BLaER1 (cell line): ENCODE data around the gene TAF12.
"Not testable (repeated sequence)": the region's sequence is repeated elsewhere in the genome, so short reads cannot be mapped to it uniquely, and the experiment has no call there.

ENCODE experiments used
- H3K27ac ChIP-seq: shearing (Covaris generic); formaldehyde crosslinking; 2 replicates; pipeline ENCODE4 v1.8.1; 2022
- H3K27me3 ChIP-seq: shearing (Covaris generic); formaldehyde crosslinking; 2 replicates; pipeline ENCODE4 v1.8.1; 2022
- H3K36me3 ChIP-seq: shearing (Covaris generic); formaldehyde crosslinking; 2 replicates; pipeline ENCODE4 v1.8.1; 2022
- H3K4me1 ChIP-seq: shearing (Covaris generic); formaldehyde crosslinking; 2 replicates; pipeline ENCODE4 v1.8.1; 2022
- H3K4me2 ChIP-seq: shearing (Covaris generic); formaldehyde crosslinking; 2 replicates; pipeline ENCODE4 v1.8.1; 2022
- H3K4me3 ChIP-seq: shearing (Covaris generic); formaldehyde crosslinking; 2 replicates; pipeline ENCODE4 v1.8.1; 2022
- H3K9ac ChIP-seq: shearing (Covaris generic); formaldehyde crosslinking; 2 replicates; pipeline ENCODE4 v1.8.1; 2022
- H3K9me3 ChIP-seq: shearing (Covaris generic); formaldehyde crosslinking; 2 replicates; pipeline ENCODE4 v1.8.1; 2022
- H4K20me1 ChIP-seq: shearing (Covaris generic); formaldehyde crosslinking; 2 replicates; pipeline ENCODE4 v1.8.1; 2022
- Cebpa-rat ChIP-seq: shearing (Covaris generic); IDR thresholded peaks from 2 replicates; pipeline ENCODE4 v1.8.1; 2022

Gene TAF12, protein sequence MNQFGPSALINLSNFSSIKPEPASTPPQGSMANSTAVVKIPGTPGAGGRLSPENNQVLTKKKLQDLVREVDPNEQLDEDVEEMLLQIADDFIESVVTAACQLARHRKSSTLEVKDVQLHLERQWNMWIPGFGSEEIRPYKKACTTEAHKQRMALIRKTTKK

DNA sequence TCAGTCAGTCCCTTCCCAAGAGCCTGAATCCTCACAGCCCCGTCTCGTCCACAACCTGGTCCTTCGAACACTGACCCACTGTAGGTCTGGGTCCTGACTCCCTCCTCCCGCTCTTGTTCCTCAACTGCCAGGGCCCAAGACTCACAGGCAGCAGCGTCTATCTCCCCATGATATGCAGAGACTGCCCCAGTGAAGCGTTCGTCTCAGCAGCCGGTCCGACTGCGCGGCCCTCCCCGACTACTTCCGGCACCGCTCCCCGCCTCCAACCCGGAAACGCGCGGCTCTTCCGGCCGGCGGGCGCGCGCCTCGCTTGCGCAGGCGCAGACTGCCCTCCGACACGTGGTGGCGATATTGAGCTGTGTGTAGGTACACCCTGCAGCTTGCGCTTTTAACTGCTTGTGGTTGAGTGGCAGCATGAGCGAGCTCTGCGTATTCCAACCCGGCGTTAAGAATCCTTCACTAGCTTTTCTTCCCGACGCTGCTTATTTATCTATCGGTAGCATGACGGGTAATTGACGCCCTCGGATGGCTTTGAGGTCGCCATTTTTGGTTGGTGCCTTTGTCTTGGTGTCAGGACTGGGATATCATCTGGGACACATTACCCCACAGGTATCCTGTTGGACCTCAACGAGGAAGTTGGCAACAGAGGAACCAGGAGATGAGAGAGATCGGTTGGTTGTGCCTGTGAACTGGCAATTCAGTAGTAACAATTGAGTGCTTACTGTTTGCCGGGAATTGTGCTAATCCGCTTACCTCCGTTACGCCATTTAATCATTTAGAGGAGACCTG lies at the start of gene TAF12:
TSS of gene TAF12 (minus strand) at position 221 of the 789 bp plus-strand sequence. CDS start 20,986 bp downstream, outside the sequence.
- H3K4me3 ChIP-seq, result peak within 1 kb of the TSS; percentile 80
- H3K4me2 ChIP-seq, result peak within 1 kb of the TSS; percentile 92

DNA sequence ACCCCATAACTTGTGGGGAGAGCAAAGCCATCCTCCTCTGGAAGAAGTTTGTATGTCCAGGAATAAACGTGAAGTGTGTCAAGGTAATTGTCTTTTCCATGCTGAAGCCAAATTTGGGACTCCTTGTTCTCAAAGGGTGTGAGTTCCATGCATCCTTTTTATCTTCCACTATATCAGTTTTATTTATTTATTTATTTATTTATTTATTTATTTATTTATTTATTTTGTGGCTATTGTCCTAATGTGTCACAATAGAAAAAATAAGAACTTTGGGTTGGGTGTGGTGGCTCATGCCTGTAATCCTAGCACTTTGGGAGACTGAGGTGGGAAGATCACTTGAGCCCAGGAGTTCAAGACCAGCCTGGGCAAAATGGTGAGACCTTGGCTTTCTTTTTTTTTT lies 48.8 kb upstream of the TAF12 start:
- H3K27ac ChIP-seq, H3K4me3 ChIP-seq, H3K4me2 ChIP-seq, H4K20me1 ChIP-seq, H3K9me3 ChIP-seq, H3K4me1 ChIP-seq, H3K9ac ChIP-seq, H3K27me3 ChIP-seq: not testable (repeated sequence)
- H3K36me3 ChIP-seq, result peaks cover 80% of the 10 kb centered on the region

More for the DNA sequence above, at the start of gene TAF12:
- Histone ChIP-seq H3K36me3 (no peaks in the 10 kb centered on the region), H4K20me1 (no peaks in the 10 kb centered on the region), H3K27me3 (no peaks in the 10 kb centered on the region), H3K4me1 (peaks cover 45% of the 10 kb centered on the region), H3K27ac (peak within 1 kb of the TSS; percentile 96), H3K9ac (peak within 1 kb of the TSS; percentile 95), H3K9me3 (no peaks in the 10 kb centered on the region)
- TF ChIP-seq Cebpa-rat, result no peak

DNA sequence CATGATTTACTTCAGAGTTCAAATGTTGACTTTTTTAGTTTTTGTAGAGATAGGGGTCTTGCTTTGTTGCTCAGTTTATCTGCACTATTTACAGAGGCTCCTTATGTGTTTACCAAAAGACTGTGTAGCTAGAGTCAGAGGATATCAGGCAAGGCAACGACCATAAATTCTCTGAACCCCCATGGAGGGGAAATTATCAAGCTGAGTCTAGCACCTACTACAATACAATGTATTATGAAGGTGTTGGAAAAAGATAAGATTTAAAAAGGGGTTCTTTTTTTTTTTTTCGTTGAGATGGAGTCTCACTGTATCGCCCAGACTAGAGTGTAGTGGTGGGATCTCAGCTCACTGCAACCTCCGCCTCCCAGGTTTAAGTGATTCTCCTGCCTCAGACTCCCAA lies 42.1 kb upstream of the TAF12 start:
- H3K4me3 ChIP-seq, result no peak overlapping the region
- H3K36me3 ChIP-seq, result peaks cover 87% of the 10 kb centered on the region
- no peak overlapping the region for H3K9ac ChIP-seq
- H3K4me2 ChIP-seq, result no peak overlapping the region
- no peaks in the 10 kb centered on the region for H3K9me3 ChIP-seq
- 0 out of 2 replicates have a peak, but pooled peaks cover 16% of the 10 kb centered on the region for H4K20me1 ChIP-seq
- no peak for TF ChIP-seq Cebpa-rat
- H3K27ac ChIP-seq, result no peak overlapping the region
- peaks cover 24% of the 10 kb centered on the region for H3K4me1 ChIP-seq
- no peaks in the 10 kb centered on the region for H3K27me3 ChIP-seq

DNA sequence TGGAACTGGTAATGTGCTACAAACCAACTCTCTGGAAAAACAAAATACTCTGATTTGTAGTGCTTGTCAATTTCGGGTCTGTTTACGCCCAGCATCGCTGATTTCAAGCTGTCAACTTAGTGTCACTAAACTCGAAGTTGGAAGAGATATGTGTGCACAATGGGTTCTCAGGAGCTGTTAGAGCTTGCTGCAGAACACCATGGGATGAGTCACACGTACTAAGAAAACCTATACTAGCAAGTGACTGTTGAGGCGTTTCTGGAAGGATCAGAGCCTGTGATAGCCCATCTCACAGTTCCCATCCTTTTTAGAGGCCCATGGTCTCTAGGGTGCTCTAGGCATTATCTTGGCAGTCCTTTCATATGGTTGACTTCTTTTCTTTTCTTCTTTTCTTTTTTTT lies 40.0 kb upstream of the TAF12 start:
- TF ChIP-seq Cebpa-rat, result no peak
- Histone ChIP-seq H3K27ac (no peak overlapping the region), H3K9me3 (no peaks in the 10 kb centered on the region), H3K9ac (no peak overlapping the region), H3K27me3 (no peaks in the 10 kb centered on the region), H4K20me1 (0 out of 2 replicates have a peak, but pooled peaks cover 16% of the 10 kb centered on the region), H3K4me1 (peaks cover 24% of the 10 kb centered on the region), H3K4me2 (peak overlapping the region; percentile 44; the same call in 1 of the 2 replicates), H3K36me3 (peaks cover 73% of the 10 kb centered on the region), H3K4me3 (no peak overlapping the region)

DNA sequence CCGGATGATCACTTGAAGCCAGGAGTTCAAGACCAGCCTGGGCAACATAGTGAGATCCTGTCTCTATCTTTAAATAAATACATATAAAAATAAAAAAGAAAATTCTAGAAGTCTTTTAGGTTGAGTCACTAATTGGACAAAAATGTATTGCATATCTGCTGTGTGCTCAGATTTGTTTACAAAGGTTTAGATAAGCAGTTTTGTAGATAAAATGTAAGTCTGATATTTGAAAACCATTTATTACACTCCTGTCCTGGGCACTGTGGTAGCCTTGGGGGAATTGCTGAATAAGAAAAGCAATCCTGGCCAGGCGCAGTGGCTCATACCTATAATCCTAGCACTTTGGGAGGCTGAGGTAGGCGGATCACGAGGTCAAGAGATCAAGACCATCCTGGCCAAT lies 37.3 kb upstream of the TAF12 start:
- H3K27me3 ChIP-seq, result no peaks in the 10 kb centered on the region
- peaks cover 24% of the 10 kb centered on the region for H3K4me1 ChIP-seq
- H3K4me3 ChIP-seq, result no peak overlapping the region
- H4K20me1 ChIP-seq, result 0 out of 2 replicates have a peak, but pooled peaks cover 16% of the 10 kb centered on the region
- no peak overlapping the region for H3K27ac ChIP-seq
- no peak overlapping the region for H3K9ac ChIP-seq
- TF ChIP-seq Cebpa-rat, result no peak
- H3K36me3 ChIP-seq, result peaks cover 53% of the 10 kb centered on the region
- no peaks in the 10 kb centered on the region for H3K9me3 ChIP-seq
- no peak overlapping the region for H3K4me2 ChIP-seq

DNA sequence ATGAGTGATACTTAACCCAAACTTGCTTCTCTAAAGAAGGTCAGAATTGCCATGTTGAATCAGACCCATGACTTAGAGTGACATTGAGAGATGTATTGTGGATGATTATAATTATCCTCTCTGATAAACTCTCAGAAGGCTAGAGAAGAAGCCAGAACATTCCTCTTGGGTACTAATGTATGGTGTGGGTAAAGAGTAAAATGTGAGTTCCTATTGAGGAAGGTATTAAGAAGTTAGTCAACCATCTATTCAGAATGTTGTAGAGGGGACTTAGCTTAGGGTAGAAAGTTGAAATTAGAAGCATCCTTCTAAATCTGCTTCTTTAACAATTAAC lies 33.0 kb upstream of the TAF12 start:
- no peak overlapping the region for H3K9ac ChIP-seq
- peaks cover 4% of the 10 kb centered on the region; the same call in 1 of the 2 replicates for H3K4me1 ChIP-seq
- H3K27ac ChIP-seq, result no peak overlapping the region
- H3K9me3 ChIP-seq, result no peaks in the 10 kb centered on the region
- H3K36me3 ChIP-seq, result peaks cover 26% of the 10 kb centered on the region
- no peaks in the 10 kb centered on the region for H3K27me3 ChIP-seq
- no peak overlapping the region for H3K4me3 ChIP-seq
- H4K20me1 ChIP-seq, result no peaks in the 10 kb centered on the region
- no peak for TF ChIP-seq Cebpa-rat
- H3K4me2 ChIP-seq, result no peak overlapping the region

DNA sequence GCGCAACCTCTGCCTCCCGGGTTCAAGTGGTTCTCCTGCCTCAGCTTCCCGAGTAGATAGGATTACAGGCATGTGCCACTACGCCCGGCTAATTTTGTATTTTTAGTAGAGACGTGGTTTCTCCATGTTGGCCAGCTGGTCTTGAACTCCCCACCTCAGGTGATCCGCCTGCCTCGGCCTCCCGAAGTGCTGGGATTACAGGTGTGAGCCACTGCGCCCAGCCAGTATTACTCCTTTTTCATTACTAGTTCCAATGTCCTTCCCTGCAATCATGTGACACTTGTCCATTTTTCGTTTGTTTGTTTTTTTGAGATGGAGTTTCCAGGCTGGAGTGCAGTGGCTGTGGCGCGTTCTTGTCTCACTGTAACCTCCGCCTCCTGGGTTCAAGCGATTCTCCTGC lies 30.1 kb upstream of the TAF12 start:
- H4K20me1 ChIP-seq, H3K9me3 ChIP-seq, H3K27me3 ChIP-seq, H3K4me2 ChIP-seq, H3K27ac ChIP-seq, H3K9ac ChIP-seq, H3K4me3 ChIP-seq: not testable (repeated sequence)
- peaks cover 15% of the 10 kb centered on the region for H3K36me3 ChIP-seq
- peaks cover 11% of the 10 kb centered on the region for H3K4me1 ChIP-seq

DNA sequence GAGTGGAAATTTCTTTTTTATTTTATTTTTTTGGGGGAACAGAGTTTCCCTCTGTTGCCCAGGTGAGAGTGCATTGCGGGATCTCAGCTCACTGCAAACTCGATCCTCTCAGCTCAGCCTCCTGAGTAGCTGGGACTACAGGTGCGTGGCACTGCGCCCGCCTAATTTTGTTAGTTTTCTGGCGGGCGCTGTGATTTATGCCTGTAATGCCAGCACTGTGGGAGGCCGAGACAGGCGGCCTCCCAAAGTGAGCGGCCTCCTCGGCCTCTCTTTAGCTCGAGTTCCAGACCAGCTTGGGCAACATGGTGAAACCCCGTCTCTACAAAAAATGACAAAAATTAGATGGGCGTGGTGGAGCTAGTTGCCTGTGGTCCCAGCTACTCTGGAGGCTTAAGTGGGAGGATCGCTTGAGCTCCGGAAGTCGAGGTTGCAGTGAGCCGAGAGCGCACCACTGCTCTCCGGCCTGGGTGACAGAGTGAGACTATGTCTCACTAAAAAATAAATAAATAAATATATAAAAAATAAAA lies 28.4 kb upstream of the TAF12 start:
- no peak for TF ChIP-seq Cebpa-rat
- Histone ChIP-seq H3K9ac (no peak overlapping the region), H3K27ac (no peak overlapping the region), H4K20me1 (no peaks in the 10 kb centered on the region), H3K36me3 (peaks cover 15% of the 10 kb centered on the region), H3K27me3 (no peaks in the 10 kb centered on the region), H3K9me3 (no peaks in the 10 kb centered on the region), H3K4me1 (peaks cover 25% of the 10 kb centered on the region), H3K4me3 (no peak overlapping the region), H3K4me2 (no peak overlapping the region)

DNA sequence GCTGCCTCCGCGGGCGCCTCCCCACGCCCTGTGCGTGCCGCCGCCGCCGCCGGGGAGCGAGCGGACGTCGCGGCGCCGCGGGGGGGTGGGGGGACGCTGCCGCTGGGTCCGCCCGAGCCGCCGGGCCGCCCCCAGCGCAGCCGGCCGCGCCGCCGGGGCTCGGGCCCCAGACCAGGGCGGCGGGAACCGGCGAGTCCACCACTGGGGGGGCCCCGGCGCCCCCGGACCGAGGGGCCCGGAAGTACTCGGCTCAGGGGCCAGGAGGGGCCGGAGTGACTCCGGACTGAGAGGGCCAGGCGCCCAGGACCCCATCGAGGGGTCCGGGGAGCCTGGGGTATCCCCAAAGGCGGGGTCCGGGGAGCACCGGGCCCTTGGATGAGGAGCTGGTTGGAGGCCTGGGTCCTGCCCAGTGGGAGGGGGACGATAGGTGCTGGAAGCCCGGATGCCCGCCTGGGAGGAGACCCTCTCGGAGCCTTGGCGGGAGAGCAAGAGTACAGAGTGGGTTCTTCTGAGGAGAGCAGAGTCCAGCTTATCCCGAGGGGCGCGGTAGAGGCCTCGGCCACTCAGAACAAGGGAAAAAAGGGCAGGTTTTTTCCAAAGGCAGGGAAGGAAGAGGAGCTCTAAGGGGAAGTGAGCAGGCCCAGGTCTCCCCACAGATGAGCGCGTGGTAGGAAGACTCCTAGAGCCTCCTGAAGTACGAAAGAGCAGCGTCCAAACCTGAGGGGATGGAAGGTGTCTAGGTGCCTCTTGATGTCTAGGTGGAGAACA lies 26.3 kb upstream of the TAF12 start:
- no peaks in the 10 kb centered on the region for H3K27me3 ChIP-seq
- H3K9ac ChIP-seq, result peak overlapping the region; percentile 97
- no peaks in the 10 kb centered on the region for H3K9me3 ChIP-seq
- peak overlapping the region; percentile 98 for H3K4me2 ChIP-seq
- peak overlapping the region; percentile 99 for H3K27ac ChIP-seq
- TF ChIP-seq Cebpa-rat, result no peak
- H4K20me1 ChIP-seq, result no peaks in the 10 kb centered on the region
- peak overlapping the region; percentile 100 for H3K4me3 ChIP-seq
- H3K4me1 ChIP-seq, result peaks cover 25% of the 10 kb centered on the region
- H3K36me3 ChIP-seq, result peaks cover 12% of the 10 kb centered on the region
